Gastrocnemius medialis (tissue), 4 donors: ENCODE measurements around the gene MAP3K19. TPM values are rescaled to one million over a fixed set of nuclear protein-coding genes. Genes with fewer than 3 reads are reported as not detected.

Source experiments
- ATAC-seq, 2 donors: fragments of 150-250 bp; one replicate each; pipeline ENCODE4 v1.9.1; 2016
- DNase-seq, 2 donors: peaks; one replicate each; pipeline ENCODE4 v3.0.0-alpha.2; 2019
- H3K27ac ChIP-seq, 4 donors: fragments of 200-600 bp; sonication (generic); 1 replicate in 1 of 4; 2 replicates in 3 of 4; pipeline ENCODE4 v1.5.1; 2016 to 2018; ENCODE audit warnings: mild to moderate bottlenecking in 2 of 4, moderate library complexity in 1 of 4
- H3K27me3 ChIP-seq, 3 donors: fragments of 200-600 bp; sonication (generic) in 2 of 3; 1 replicate in 1 of 3; 2 replicates in 2 of 3; pipeline versions ENCODE4 v1.5.1 to v1.6.0; 2016 to 2019; ENCODE audit warnings: mild to moderate bottlenecking in 1 of 3, moderate library complexity in 1 of 3
- H3K36me3 ChIP-seq, 2 donors: fragments of 200-600 bp; sonication (generic) in 1 of 2; one replicate each; pipeline ENCODE4 v1.5.1; 2017 to 2018
- H3K4me1 ChIP-seq, 2 donors: fragments of 200-600 bp; sonication (generic) in 1 of 2; one replicate each; pipeline ENCODE4 v1.5.1; 2016 to 2017; ENCODE audit warnings: mild to moderate bottlenecking in 2 of 2
- H3K4me3 ChIP-seq, 4 donors: fragments of 200-600 bp; sonication (generic) in 3 of 4; 1 replicate in 1 of 4; 2 replicates in 3 of 4; pipeline ENCODE4 v1.5.1; 2016 to 2019; ENCODE audit warnings: mild to moderate bottlenecking in 2 of 4
- H3K9me3 ChIP-seq, 3 donors: fragments of 200-600 bp; sonication (generic) in 2 of 3; 1 replicate in 1 of 3; 2 replicates in 2 of 3; pipeline ENCODE4 v1.5.1; 2016 to 2019
- POLR2A ChIP-seq, 2 donors: fragments of 450-650 bp; IDR thresholded peaks; one replicate each; pipeline ENCODE4 v1.6.1; 2017; ENCODE audit warnings: antibody characterized with exemption in 2 of 2, mild to moderate bottlenecking in 2 of 2, moderate library complexity in 2 of 2
- in situ Hi-C, 4 donors: fragments of 200-750 bp; cut with MboI; loops; one replicate each; pipeline versions ENCODE4 v1.15.0 to v1.8.0; 2017; ENCODE audit warnings: low sequenced_read_pairs in 4 of 4
- intact Hi-C: fragments of 100-400 bp; cut with DNase I; formaldehyde crosslinking; loops from one replicate; pipeline ENCODE4 v1.15.1; 2023; ENCODE audit warnings: low total_unique reads
- total RNA-seq, 4 donors: library from RNA; depleted of rRNA; stranded (reverse); fragments of >200 nt; gene quantifications; one replicate each; pipeline versions ENCODE4 v1.1.0 to v1.2.3, GENCODE V29; 2016
- TF ChIP-seq, protein P1 (sequence below), 5 experiments: fragments of 450-650 bp in 3 of 5; fragments of 200-600 bp in 2 of 5; sonication (generic) in 2 of 5; IDR thresholded peaks in 4 of 5; conservative IDR thresholded peaks in 1 of 5; 1 replicate in 4 of 5; 2 replicates in 1 of 5; pipeline ENCODE4 v1.5.1; 2016 to 2019; ENCODE audit warnings: antibody characterized with exemption in 5 of 5, mild to moderate bottlenecking in 3 of 5, moderate library complexity in 3 of 5

Gene MAP3K19
- total RNA-seq, 4 donors from 2014 or later: not detected

DNA sequence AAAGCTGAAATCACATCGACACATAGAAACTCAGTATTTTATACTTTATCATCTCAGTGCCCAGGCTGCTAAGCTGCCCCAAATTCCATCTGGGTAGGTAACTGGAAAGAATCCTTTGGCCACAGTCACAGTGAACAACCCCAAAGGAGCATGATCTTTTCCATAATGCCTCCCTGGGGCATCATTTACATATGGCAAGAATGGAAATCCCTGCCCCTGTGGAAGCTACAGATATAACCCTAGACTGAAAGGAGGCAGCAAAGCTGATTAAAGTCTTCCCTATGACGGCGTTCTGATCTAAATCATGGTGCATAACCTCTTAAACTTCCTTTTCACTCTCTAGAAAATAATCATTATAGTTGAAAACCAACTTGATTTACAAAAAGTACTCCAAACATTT, 41.5 kb downstream of the MAP3K19 start:
- intact Hi-C loops: loop anchor here (10.0 kb wide), 1 partner anchor 789 kb away; no protein-coding TSS in a partner anchor
- TF ChIP-seq, protein P1, sequence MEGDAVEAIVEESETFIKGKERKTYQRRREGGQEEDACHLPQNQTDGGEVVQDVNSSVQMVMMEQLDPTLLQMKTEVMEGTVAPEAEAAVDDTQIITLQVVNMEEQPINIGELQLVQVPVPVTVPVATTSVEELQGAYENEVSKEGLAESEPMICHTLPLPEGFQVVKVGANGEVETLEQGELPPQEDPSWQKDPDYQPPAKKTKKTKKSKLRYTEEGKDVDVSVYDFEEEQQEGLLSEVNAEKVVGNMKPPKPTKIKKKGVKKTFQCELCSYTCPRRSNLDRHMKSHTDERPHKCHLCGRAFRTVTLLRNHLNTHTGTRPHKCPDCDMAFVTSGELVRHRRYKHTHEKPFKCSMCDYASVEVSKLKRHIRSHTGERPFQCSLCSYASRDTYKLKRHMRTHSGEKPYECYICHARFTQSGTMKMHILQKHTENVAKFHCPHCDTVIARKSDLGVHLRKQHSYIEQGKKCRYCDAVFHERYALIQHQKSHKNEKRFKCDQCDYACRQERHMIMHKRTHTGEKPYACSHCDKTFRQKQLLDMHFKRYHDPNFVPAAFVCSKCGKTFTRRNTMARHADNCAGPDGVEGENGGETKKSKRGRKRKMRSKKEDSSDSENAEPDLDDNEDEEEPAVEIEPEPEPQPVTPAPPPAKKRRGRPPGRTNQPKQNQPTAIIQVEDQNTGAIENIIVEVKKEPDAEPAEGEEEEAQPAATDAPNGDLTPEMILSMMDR (IDR thresholded peaks at IDR 0.05 in 4 of 5, conservative IDR thresholded peaks at IDR 0.05 in 1 of 5): no peak
- no peak for TF ChIP-seq POLR2A (IDR thresholded peaks at IDR 0.05)
- H3K36me3 ChIP-seq: no peaks in the 10 kb centered on the region
- H3K4me3 ChIP-seq: no peak overlapping the region
- DNase-seq (no peak), ATAC-seq (no peak)
- in situ Hi-C loops: loop anchor here in 3 of 4 donors (5.0 to 25.0 kb wide), 2 partner anchors 707 kb away; no protein-coding TSS in a partner anchor
- peaks cover 0 to 6% of the 10 kb centered on the region in 2 donors for H3K4me1 ChIP-seq
- no peak overlapping the region for H3K27ac ChIP-seq
- peaks cover 0 to 13% (median 0%) of the 10 kb centered on the region in 3 donors for H3K27me3 ChIP-seq
- no peaks in the 10 kb centered on the region for H3K9me3 ChIP-seq

DNA sequence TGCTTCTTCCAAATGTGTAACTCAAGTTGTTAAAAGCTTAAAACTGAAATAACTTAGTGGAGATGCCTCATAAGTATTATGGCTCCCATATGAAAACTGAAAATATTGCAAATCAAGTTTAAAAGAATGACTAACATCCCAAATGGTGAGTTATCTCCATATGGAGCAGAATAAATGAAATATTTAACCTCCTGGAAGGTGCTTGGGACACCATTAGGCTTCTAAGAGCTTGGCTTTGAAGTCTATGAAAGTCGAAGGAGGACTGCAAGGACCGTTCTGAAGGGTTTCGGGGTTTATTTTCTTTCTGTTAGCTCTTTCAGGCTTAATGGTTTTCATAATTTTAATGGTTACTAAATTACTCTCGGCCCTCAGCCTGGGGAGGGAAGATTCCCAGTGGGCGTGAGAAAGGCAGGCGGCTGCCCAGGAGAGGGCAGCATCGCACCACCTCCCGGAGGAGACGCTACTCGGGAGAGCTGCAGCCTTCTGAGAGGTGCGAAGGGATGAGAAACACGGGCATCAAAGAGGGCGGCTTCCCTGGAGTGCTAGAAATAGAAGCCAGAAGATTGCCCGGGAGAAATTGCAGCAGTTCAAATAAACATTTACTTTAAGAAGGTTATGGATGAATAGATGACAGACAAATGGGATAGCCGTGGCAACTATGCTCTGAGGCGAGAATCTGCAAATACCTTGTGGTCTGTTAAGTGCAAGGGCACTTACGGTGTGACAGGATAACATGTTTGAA, 43.1 kb downstream of the MAP3K19 start:
- TF ChIP-seq, protein P1 (IDR thresholded peaks at IDR 0.05 in 4 of 5, conservative IDR thresholded peaks at IDR 0.05 in 1 of 5): peak; percentile 58 to 92 (median 74)
- no peak for TF ChIP-seq POLR2A (IDR thresholded peaks at IDR 0.05)

DNA sequence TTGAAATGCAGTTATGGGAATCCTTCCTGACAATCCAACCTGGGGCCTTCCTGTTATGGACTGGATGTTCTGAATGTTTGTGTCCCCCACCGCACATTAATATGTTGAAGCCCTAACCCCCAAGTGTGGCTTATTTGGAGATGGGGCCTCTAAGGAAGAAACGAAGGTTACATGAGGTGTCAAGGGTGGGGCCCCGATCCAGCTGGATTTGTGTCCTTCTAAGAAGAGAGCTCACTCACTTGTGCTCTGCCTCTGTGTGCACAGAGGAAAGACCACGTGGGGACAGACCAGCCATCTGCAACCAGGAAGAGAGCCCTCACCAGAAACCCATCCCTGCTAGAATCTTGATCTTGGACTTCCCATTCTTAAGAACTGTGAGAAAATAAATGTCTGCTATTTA, 44.4 kb downstream of the MAP3K19 start:
- no peak for TF ChIP-seq POLR2A (IDR thresholded peaks at IDR 0.05)
- TF ChIP-seq, protein P1 (IDR thresholded peaks at IDR 0.05 in 4 of 5, conservative IDR thresholded peaks at IDR 0.05 in 1 of 5): no peak
- in situ Hi-C loops: loop anchor here in 1 of 4 donors (25.0 kb wide), 1 partner anchor 709 kb away; no protein-coding TSS in a partner anchor
- H3K27me3 ChIP-seq: peaks cover 0 to 7% (median 0%) of the 10 kb centered on the region in 3 donors
- intact Hi-C loops: loop anchor here (10.0 kb wide), 1 partner anchor 792 kb away; no protein-coding TSS in a partner anchor
- ATAC-seq (no peak), DNase-seq (no peak)
- H3K9me3 ChIP-seq: no peaks in the 10 kb centered on the region
- no peak overlapping the region for H3K27ac ChIP-seq
- H3K36me3 ChIP-seq: no peaks in the 10 kb centered on the region
- H3K4me3 ChIP-seq: no peak overlapping the region
- H3K4me1 ChIP-seq: peaks cover 0 to 6% of the 10 kb centered on the region in 2 donors

More for the DNA sequence above, 43.1 kb downstream of the MAP3K19 start:
- Histone ChIP-seq H3K9me3 (no peaks in the 10 kb centered on the region), H3K27ac (no peak overlapping the region), H3K4me3 (no peak overlapping the region), H3K4me1 (peaks cover 0 to 6% of the 10 kb centered on the region in 2 donors), H3K36me3 (no peaks in the 10 kb centered on the region), H3K27me3 (peaks cover 0 to 13% (median 0%) of the 10 kb centered on the region in 3 donors)
- ATAC-seq: peak; percentile 74 to 91
- in situ Hi-C loops (loop anchor here in 1 of 4 donors (25.0 kb wide), 1 partner anchor 708 kb away; no protein-coding TSS in a partner anchor), intact Hi-C loops (loop anchor here (1.0 to 10.0 kb wide), 2 partner anchors 706 to 791 kb away; no protein-coding TSS in a partner anchor)
- DNase-seq: peak; percentile 38 to 42

DNA sequence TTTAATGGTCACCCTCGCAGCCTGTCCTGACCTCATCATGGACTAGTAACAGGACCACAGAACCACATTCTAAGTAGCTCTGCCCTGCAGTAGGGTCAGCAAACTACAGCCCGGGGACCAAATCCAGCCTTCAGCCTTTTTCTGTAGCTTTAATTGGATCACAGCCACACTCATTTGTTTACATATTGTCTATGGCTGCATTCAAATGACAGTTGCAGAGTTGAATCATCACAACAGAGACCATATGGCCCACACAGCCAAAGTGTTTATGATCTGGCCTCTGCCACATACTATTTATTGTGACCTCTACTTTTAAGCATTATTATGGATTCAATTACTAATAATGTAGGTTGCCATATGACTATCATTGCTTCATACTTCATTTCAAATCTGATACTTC, 47.7 kb downstream of the MAP3K19 start:
- H3K27me3 ChIP-seq: no peaks in the 10 kb centered on the region
- intact Hi-C loops: no loop called here

More for the DNA sequence above, 47.7 kb downstream of the MAP3K19 start:
- Histone ChIP-seq H3K4me1 (peaks cover 0 to 6% of the 10 kb centered on the region in 2 donors), H3K27ac (no peak overlapping the region), H3K36me3 (no peaks in the 10 kb centered on the region), H3K9me3 (no peaks in the 10 kb centered on the region), H3K4me3 (no peak overlapping the region)
- ATAC-seq (no peak), DNase-seq (no peak)
- TF ChIP-seq, protein P1 (IDR thresholded peaks at IDR 0.05 in 4 of 5, conservative IDR thresholded peaks at IDR 0.05 in 1 of 5): no peak
- TF ChIP-seq POLR2A (IDR thresholded peaks at IDR 0.05): no peak
- in situ Hi-C loops: loop anchor here in 1 of 4 donors (10.0 kb wide), 1 partner anchor 705 kb away; no protein-coding TSS in a partner anchor
